ENCODE results near the gene RERG. TPM values are rescaled to one million over a fixed set of nuclear protein-coding genes. Genes with fewer than 3 reads are reported as not detected.
"Not testable (repeated sequence)": the region's sequence is repeated elsewhere in the genome, so short reads cannot be mapped to it uniquely, and the experiment has no call there.

The RERG gene
- total RNA-seq, 3 donors from 2014 or later (not counting 1 experiment from before 2014, with no cell fraction given): not detected

GRCh38 chr12:15230751-15231150 lies 9.5 kb upstream of the RERG start:
- Mint-ChIP-seq H3K4me1 (no peaks in the 10 kb centered on the region), H3K4me3 (no peak overlapping the region), H3K27me3 (ENCODE audit: low read depth in 2 of 2) (peaks cover 0 to 5% of the 10 kb centered on the region in 2 donors), H3K36me3 (no peaks in the 10 kb centered on the region), H3K9me3 (no peaks in the 10 kb centered on the region), H3K27ac (no peak overlapping the region)
- H3K36me3 ChIP-seq (ENCODE audit: control insufficient read depth, insufficient read depth, low read length): no peaks in the 10 kb centered on the region
- no peaks in the 10 kb centered on the region for H3K9me3 ChIP-seq (ENCODE audit: control insufficient read depth, insufficient read depth, low read length)
- no peak overlapping the region for H3K4me3 ChIP-seq (ENCODE audit: low read length)
- TF ChIP-seq CTCF (IDR thresholded peaks at IDR 0.05): no peak
- DNase-seq (no peak), ATAC-seq (no peak)
- H3K27me3 ChIP-seq (ENCODE audit: control insufficient read depth, insufficient read depth, low read length): peaks cover 2% of the 10 kb centered on the region
- H3K4me1 ChIP-seq (ENCODE audit: control insufficient read depth, insufficient read depth, low read length): no peaks in the 10 kb centered on the region
- H3K27ac ChIP-seq (ENCODE audit: low read length): no peak overlapping the region
- intact Hi-C loops (cut with micrococcal nuclease): no loop called here

- H3K9me3 ChIP-seq (ENCODE audit: control insufficient read depth, insufficient read depth, low read length): no peaks in the 10 kb centered on the region
- H3K4me1 Mint-ChIP-seq: no peaks in the 10 kb centered on the region
- H3K27me3 Mint-ChIP-seq (ENCODE audit: low read depth in 2 of 2): peaks cover 4 to 5% of the 10 kb centered on the region in 2 donors
- no peak for TF ChIP-seq CTCF (IDR thresholded peaks at IDR 0.05)
- DNase-seq: no peak
- peaks cover 2% of the 10 kb centered on the region for H3K27me3 ChIP-seq (ENCODE audit: control insufficient read depth, insufficient read depth, low read length)
- no peak overlapping the region for H3K4me3 ChIP-seq (ENCODE audit: low read length)
- H3K4me3 Mint-ChIP-seq: no peak overlapping the region
- H3K9me3 Mint-ChIP-seq: no peaks in the 10 kb centered on the region
- intact Hi-C loops (cut with micrococcal nuclease): no loop called here
- H3K36me3 ChIP-seq (ENCODE audit: control insufficient read depth, insufficient read depth, low read length): no peaks in the 10 kb centered on the region
- no peak overlapping the region for H3K27ac ChIP-seq (ENCODE audit: low read length)
- no peak for ATAC-seq
- no peaks in the 10 kb centered on the region for H3K36me3 Mint-ChIP-seq
- no peak overlapping the region for H3K27ac Mint-ChIP-seq
- H3K4me1 ChIP-seq (ENCODE audit: control insufficient read depth, insufficient read depth, low read length): no peaks in the 10 kb centered on the region
These were observed 8.9 kb upstream of the RERG start for GRCh38 chr12:15230137-15230536.

GRCh38 chr12:15227004-15227679 lies 5.9 kb upstream of the RERG start:
- DNase-seq: peak in 1 of 2 donors; percentile 39
- intact Hi-C loops (cut with micrococcal nuclease): no loop called here

GRCh38 chr12:15225863-15226218 lies 4.6 kb upstream of the RERG start:
- ATAC-seq; intact Hi-C loops (cut with micrococcal nuclease); H3K9me3 Mint-ChIP-seq; H3K27me3 ChIP-seq (ENCODE audit: control insufficient read depth, insufficient read depth, low read length); H3K27ac Mint-ChIP-seq; H3K27ac ChIP-seq (ENCODE audit: low read length); H3K4me3 Mint-ChIP-seq; H3K9me3 ChIP-seq (ENCODE audit: control insufficient read depth, insufficient read depth, low read length); DNase-seq; H3K36me3 Mint-ChIP-seq; H3K36me3 ChIP-seq (ENCODE audit: control insufficient read depth, insufficient read depth, low read length); H3K4me3 ChIP-seq (ENCODE audit: low read length); H3K4me1 ChIP-seq (ENCODE audit: control insufficient read depth, insufficient read depth, low read length): not testable (repeated sequence)
- Mint-ChIP-seq H3K27me3 (ENCODE audit: low read depth in 2 of 2) (peaks cover 8 to 30% of the 10 kb centered on the region in 2 donors), H3K4me1 (peaks cover 3 to 13% of the 10 kb centered on the region in 2 donors)
- WGBS (ENCODE audit: insufficient coverage): 54% methylated on average over 2 of the region's 3 CpGs

More at GRCh38 chr12:15227004-15227679, 5.9 kb upstream of the RERG start:
- H3K4me1 ChIP-seq (ENCODE audit: control insufficient read depth, insufficient read depth, low read length): no peaks in the 10 kb centered on the region
- WGBS (ENCODE audit: insufficient coverage): 6% methylated on average over 3 of the region's 5 CpGs
- no peak overlapping the region for H3K4me3 ChIP-seq (ENCODE audit: low read length)
- H3K27me3 Mint-ChIP-seq (ENCODE audit: low read depth in 2 of 2): peaks cover 8 to 29% of the 10 kb centered on the region in 2 donors
- ATAC-seq: no peak
- H3K9me3 Mint-ChIP-seq: no peaks in the 10 kb centered on the region
- no peak overlapping the region for H3K4me3 Mint-ChIP-seq
- no peaks in the 10 kb centered on the region for H3K9me3 ChIP-seq (ENCODE audit: control insufficient read depth, insufficient read depth, low read length)
- H3K36me3 ChIP-seq (ENCODE audit: control insufficient read depth, insufficient read depth, low read length): no peaks in the 10 kb centered on the region
- H3K27ac ChIP-seq (ENCODE audit: low read length): no peak overlapping the region
- no peaks in the 10 kb centered on the region for H3K36me3 Mint-ChIP-seq
- TF ChIP-seq CTCF (IDR thresholded peaks at IDR 0.05): peak; percentile 12
- no peak overlapping the region for H3K27ac Mint-ChIP-seq
- peaks cover 2% of the 10 kb centered on the region for H3K27me3 ChIP-seq (ENCODE audit: control insufficient read depth, insufficient read depth, low read length)
- H3K4me1 Mint-ChIP-seq: no peaks in the 10 kb centered on the region

Data from natural killer cell (primary cell).